ENCODE data around the gene ADGRG3. TPM values are rescaled to one million over a fixed set of nuclear protein-coding genes. Genes with fewer than 3 reads are reported as not detected.

ADGRG3 gene
- total and polyA plus RNA-seq, 12 donors: 0.14 to 2.0 (median 0.45) TPM; not detected in 4

- H3K4me3 ChIP-seq: no peak overlapping the region
- TF ChIP-seq, protein P1, sequence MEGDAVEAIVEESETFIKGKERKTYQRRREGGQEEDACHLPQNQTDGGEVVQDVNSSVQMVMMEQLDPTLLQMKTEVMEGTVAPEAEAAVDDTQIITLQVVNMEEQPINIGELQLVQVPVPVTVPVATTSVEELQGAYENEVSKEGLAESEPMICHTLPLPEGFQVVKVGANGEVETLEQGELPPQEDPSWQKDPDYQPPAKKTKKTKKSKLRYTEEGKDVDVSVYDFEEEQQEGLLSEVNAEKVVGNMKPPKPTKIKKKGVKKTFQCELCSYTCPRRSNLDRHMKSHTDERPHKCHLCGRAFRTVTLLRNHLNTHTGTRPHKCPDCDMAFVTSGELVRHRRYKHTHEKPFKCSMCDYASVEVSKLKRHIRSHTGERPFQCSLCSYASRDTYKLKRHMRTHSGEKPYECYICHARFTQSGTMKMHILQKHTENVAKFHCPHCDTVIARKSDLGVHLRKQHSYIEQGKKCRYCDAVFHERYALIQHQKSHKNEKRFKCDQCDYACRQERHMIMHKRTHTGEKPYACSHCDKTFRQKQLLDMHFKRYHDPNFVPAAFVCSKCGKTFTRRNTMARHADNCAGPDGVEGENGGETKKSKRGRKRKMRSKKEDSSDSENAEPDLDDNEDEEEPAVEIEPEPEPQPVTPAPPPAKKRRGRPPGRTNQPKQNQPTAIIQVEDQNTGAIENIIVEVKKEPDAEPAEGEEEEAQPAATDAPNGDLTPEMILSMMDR (IDR thresholded peaks at IDR 0.05): peak; percentile 100
- peak in 1 of 2 donors; percentile 33 for TF ChIP-seq POLR2A (IDR thresholded peaks at IDR 0.05)
- H3K4me1 ChIP-seq (replicated peaks in 1 of 2): peaks cover 0 to 10% of the 10 kb centered on the region in 2 donors
- intact Hi-C loops (cut with DNase I): loop anchor here (5.0 kb wide), 1 partner anchor 47 kb away; no protein-coding TSS in a partner anchor
- H3K27me3 ChIP-seq: no peaks in the 10 kb centered on the region
- H3K27ac ChIP-seq: peak overlapping the region in 2 of 5 donors; percentile 15 to 74
- peaks cover 0 to 7% of the 10 kb centered on the region in 2 donors for H3K36me3 ChIP-seq (replicated peaks in 1 of 2)
- H3K9me3 ChIP-seq (replicated peaks in 1 of 3): no peaks in the 10 kb centered on the region
- DNase-seq: peak; percentile 72 to 94 (median 80)
- 3 to 62% (median 39%) methylated on average over 6 to 18 of the region's 18 CpGs for WGBS, 4 donors
These were observed 19.3 kb upstream of the ADGRG3 start for GRCh38 chr16:57648581-57649442.

DNA sequence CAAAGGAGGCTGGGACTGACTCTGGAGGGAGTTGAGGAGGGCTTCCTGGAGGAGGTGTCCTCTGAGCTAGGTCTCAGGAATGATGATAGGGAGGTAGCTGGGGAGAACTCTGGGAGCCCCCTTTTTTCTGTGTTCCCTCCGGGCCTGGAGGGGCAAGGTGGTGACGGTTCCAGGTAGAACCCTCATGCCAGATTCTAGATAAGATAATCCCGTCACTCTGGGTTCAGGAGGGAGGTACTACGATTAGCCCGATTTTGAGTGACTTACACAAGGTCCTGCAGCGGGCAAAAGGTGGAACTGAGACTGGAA lies 18.7 kb upstream of the ADGRG3 start:
- no peak for DNase-seq
- H3K36me3 ChIP-seq (replicated peaks in 1 of 2): peaks cover 0 to 7% of the 10 kb centered on the region in 2 donors
- 69 to 86% (median 75%) methylated on average over 6 of the region's 6 CpGs for WGBS, 4 donors
- H3K9me3 ChIP-seq (replicated peaks in 1 of 3): no peaks in the 10 kb centered on the region
- H3K27ac ChIP-seq: no peak overlapping the region
- no peak overlapping the region for H3K4me3 ChIP-seq
- intact Hi-C loops (cut with DNase I): loop anchor here (5.0 kb wide), 1 partner anchor 47 kb away; no protein-coding TSS in a partner anchor
- H3K27me3 ChIP-seq: no peaks in the 10 kb centered on the region
- TF ChIP-seq, protein P1 (IDR thresholded peaks at IDR 0.05): no peak
- TF ChIP-seq POLR2A (IDR thresholded peaks at IDR 0.05): no peak
- H3K4me1 ChIP-seq (replicated peaks in 1 of 2): peaks cover 0 to 10% of the 10 kb centered on the region in 2 donors

DNA sequence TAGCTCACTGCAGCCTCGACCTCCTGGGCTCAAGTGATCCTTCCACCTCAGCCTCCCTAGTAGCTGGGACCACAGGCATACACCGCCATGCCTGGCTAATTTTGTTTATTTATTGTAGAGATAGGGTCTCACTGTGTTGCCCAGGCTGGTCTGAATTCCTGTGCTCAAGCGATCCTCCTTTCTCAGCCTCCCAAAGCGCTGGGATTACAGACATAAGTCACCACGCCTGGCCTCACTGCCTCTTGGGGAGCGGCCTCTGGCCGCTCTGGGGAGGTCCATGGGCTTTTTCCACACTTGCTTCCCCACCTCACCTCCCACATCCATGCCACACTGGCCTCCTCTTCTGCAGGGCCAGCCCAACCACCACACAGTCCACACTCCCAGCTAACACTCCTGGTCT lies 18.3 kb upstream of the ADGRG3 start:
- no peak for TF ChIP-seq POLR2A (IDR thresholded peaks at IDR 0.05)
- Histone ChIP-seq H3K9me3 (replicated peaks in 1 of 3) (no peaks in the 10 kb centered on the region), H3K36me3 (replicated peaks in 1 of 2) (peaks cover 0 to 7% of the 10 kb centered on the region in 2 donors), H3K4me3 (no peak overlapping the region), H3K27me3 (no peaks in the 10 kb centered on the region), H3K4me1 (replicated peaks in 1 of 2) (peaks cover 0 to 10% of the 10 kb centered on the region in 2 donors), H3K27ac (no peak overlapping the region)
- DNase-seq: no peak
- WGBS, 4 donors: 80 to 86% (median 81%) methylated on average over 7 of the region's 7 CpGs
- intact Hi-C loops (cut with DNase I): loop anchor here (5.0 kb wide), 1 partner anchor 48 kb away; no protein-coding TSS in a partner anchor

DNA sequence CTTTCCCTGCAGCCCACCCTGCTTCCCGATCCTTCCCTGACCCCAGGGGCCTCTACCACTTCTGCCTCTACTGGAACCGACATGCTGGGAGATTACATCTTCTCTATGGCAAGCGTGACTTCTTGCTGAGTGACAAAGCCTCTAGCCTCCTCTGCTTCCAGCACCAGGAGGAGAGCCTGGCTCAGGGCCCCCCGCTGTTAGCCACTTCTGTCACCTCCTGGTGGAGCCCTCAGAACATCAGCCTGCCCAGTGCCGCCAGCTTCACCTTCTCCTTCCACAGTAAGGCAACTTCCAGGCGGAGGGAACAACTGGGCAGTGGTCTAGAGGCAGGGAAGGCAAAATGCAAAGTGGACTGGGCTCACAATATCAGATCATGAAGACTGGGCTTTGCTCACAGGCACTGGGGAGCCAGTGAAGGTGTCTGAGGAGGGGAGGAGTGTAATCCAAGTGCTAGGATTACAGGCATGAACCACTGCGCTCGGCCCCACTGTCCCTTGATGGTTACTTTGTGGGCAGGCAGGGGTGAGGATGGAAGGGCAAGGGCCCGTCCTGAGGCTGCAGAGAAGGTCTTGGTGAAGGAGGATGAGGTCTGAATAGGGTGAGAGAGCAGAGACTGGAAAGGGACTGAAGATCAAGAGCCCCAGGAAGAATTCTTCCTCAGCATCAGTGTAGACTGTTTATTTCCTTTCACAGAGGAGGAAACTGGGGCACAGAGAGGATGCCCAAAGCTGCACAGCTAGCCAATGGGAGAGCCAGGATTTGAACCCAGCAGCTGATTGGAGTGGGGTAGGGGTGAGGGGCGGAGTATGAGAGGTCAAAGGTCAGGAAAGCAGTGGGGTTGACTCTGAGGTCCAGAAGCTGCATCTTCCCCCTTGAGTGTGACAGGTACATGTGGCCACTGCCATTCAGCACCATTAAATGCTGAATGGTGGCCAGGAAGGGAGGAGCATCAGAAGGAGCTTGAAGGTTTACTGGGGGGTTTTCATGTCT lies 16.5 kb upstream of the ADGRG3 start:
- peaks cover 0 to 10% of the 10 kb centered on the region in 2 donors for H3K4me1 ChIP-seq (replicated peaks in 1 of 2)
- H3K27ac ChIP-seq: no peak overlapping the region
- TF ChIP-seq, protein P1 (IDR thresholded peaks at IDR 0.05): no peak
- TF ChIP-seq POLR2A (IDR thresholded peaks at IDR 0.05): no peak
- H3K9me3 ChIP-seq (replicated peaks in 1 of 3): no peaks in the 10 kb centered on the region
- no peak overlapping the region for H3K4me3 ChIP-seq
- peaks cover 0 to 7% of the 10 kb centered on the region in 2 donors for H3K36me3 ChIP-seq (replicated peaks in 1 of 2)
- H3K27me3 ChIP-seq: no peaks in the 10 kb centered on the region
- DNase-seq: no peak
- WGBS, 4 donors: 83 to 89% (median 84%) methylated on average over 9 to 10 of the region's 10 CpGs
- intact Hi-C loops (cut with DNase I): no loop called here

Measured in adrenal gland (tissue), 12 donors.